HPDE6-E6E7 (cell line): Measurements from ENCODE around the gene NMRK2.
"Not testable (repeated sequence)": the region's sequence is repeated elsewhere in the genome, so short reads cannot be mapped to it uniquely, and the experiment has no call there.

Experiments
- DNase-seq: peaks from one replicate; pipeline ENCODE4 v3.0.0; 2011; ENCODE audit warnings: missing footprints; ENCODE audit errors: extremely low spot score

The NMRK2 gene

GRCh38 chr19:3932931-3933810 is at the start of gene NMRK2:
Gene NMRK2, plus strand, starts transcription at chr19:3933069. Its CDS starts 603 bp downstream, at chr19:3933672.
- DNase-seq = no peak

- no peak for DNase-seq
Observed at GRCh38 chr19:3890591-3890990, 42.3 kb upstream of the NMRK2 start.

GRCh38 chr19:3893509-3894179 is 39.2 kb upstream of the NMRK2 start:
- no peak for DNase-seq

GRCh38 chr19:3894959-3895358 is 37.9 kb upstream of the NMRK2 start:
- not testable (repeated sequence) for DNase-seq

GRCh38 chr19:3895788-3896187 is 37.1 kb upstream of the NMRK2 start:
- no peak for DNase-seq

- no peak for DNase-seq
Observed at GRCh38 chr19:3897936-3898335, 34.9 kb upstream of the NMRK2 start.

- no peak for DNase-seq
Observed at GRCh38 chr19:3898426-3898825, 34.4 kb upstream of the NMRK2 start.

GRCh38 chr19:3899531-3900294 is 33.2 kb upstream of the NMRK2 start:
- no peak for DNase-seq

- DNase-seq = no peak
Observed at GRCh38 chr19:3902317-3902973, 30.4 kb upstream of the NMRK2 start.

GRCh38 chr19:3904233-3904632 is 28.6 kb upstream of the NMRK2 start:
- no peak for DNase-seq

- DNase-seq = no peak
Observed at GRCh38 chr19:3907626-3908265, 25.1 kb upstream of the NMRK2 start.

GRCh38 chr19:3908266-3909054 is 24.4 kb upstream of the NMRK2 start:
- no peak for DNase-seq

GRCh38 chr19:3910105-3910504 is 22.8 kb upstream of the NMRK2 start:
- no peak for DNase-seq

GRCh38 chr19:3914199-3914598 is 18.7 kb upstream of the NMRK2 start:
- no peak for DNase-seq

- no peak for DNase-seq
Observed at GRCh38 chr19:3916033-3916432, 16.8 kb upstream of the NMRK2 start.

GRCh38 chr19:3919793-3920192 is 13.1 kb upstream of the NMRK2 start:
- DNase-seq = no peak

- DNase-seq = no peak
Observed at GRCh38 chr19:3923096-3923758, 9.6 kb upstream of the NMRK2 start.

- no peak for DNase-seq
Observed at GRCh38 chr19:3923912-3924311, 9.0 kb upstream of the NMRK2 start.

GRCh38 chr19:3931041-3931440 is 1.8 kb upstream of the NMRK2 start:
- DNase-seq = no peak
